ENCODE data around the gene VIT.

The VIT gene

GRCh38 chr2:36663851-36664695 lies 32.4 kb upstream of the VIT start:
- H3K4me3 ChIP-seq (ENCODE audit: low read depth, low read length): no peak overlapping the region
- DNase-seq (ENCODE audit: low read depth): peak; percentile 65
- TF ChIP-seq CTCF (IDR thresholded peaks at IDR 0.05; ENCODE audit: insufficient read depth, low read depth, low read length, missing control alignments): peak; percentile 72

GRCh38 chr2:36664696-36665076 lies 31.8 kb upstream of the VIT start:
- TF ChIP-seq CTCF (IDR thresholded peaks at IDR 0.05; ENCODE audit: insufficient read depth, low read depth, low read length, missing control alignments): no peak
- H3K4me3 ChIP-seq (ENCODE audit: low read depth, low read length): no peak overlapping the region
- DNase-seq (ENCODE audit: low read depth): no peak

GRCh38 chr2:36667931-36668330 lies 28.6 kb upstream of the VIT start:
- no peak for DNase-seq (ENCODE audit: low read depth)
- TF ChIP-seq CTCF (IDR thresholded peaks at IDR 0.05; ENCODE audit: insufficient read depth, low read depth, low read length, missing control alignments): no peak
- no peak overlapping the region for H3K4me3 ChIP-seq (ENCODE audit: low read depth, low read length)

GRCh38 chr2:36670881-36671595 lies 25.5 kb upstream of the VIT start:
- DNase-seq (ENCODE audit: low read depth): no peak
- H3K4me3 ChIP-seq (ENCODE audit: low read depth, low read length): no peak overlapping the region
- no peak for TF ChIP-seq CTCF (IDR thresholded peaks at IDR 0.05; ENCODE audit: insufficient read depth, low read depth, low read length, missing control alignments)

- no peak for DNase-seq (ENCODE audit: low read depth)
- H3K4me3 ChIP-seq (ENCODE audit: low read depth, low read length): no peak overlapping the region
- TF ChIP-seq CTCF (IDR thresholded peaks at IDR 0.05; ENCODE audit: insufficient read depth, low read depth, low read length, missing control alignments): no peak
Observed at GRCh38 chr2:36671731-36672130, 24.8 kb upstream of the VIT start.

GRCh38 chr2:36672199-36672598 lies 24.3 kb upstream of the VIT start:
- H3K4me3 ChIP-seq (ENCODE audit: low read depth, low read length): no peak overlapping the region
- DNase-seq (ENCODE audit: low read depth): peak; percentile 15
- peak; percentile 19 for TF ChIP-seq CTCF (IDR thresholded peaks at IDR 0.05; ENCODE audit: insufficient read depth, low read depth, low read length, missing control alignments)
